ENCODE results near the gene SAMD1. TPM values are rescaled to one million over a fixed set of nuclear protein-coding genes. Genes with fewer than 3 reads are reported as not detected.

Gene SAMD1
- total RNA-seq, 2 experiments from 2014 or later, result 124 to 128 TPM

- Histone ChIP-seq H3K4me2 (ENCODE audit: low read length) (peak overlapping the region; percentile 82), H2AFZ (ENCODE audit: low read length) (no peak overlapping the region), H3K36me3 (ENCODE audit: insufficient read depth, low read length) (peaks cover 49% of the 10 kb centered on the region), H3K9me2 (ENCODE audit: insufficient read depth, low read length) (no peaks in the 10 kb centered on the region), H3K9me3 (ENCODE audit: low read length) (peaks cover 9% of the 10 kb centered on the region), H3K4me1 (ENCODE audit: insufficient read depth, low read length, poor library complexity, severe bottlenecking) (peaks cover 21% of the 10 kb centered on the region), H3K79me2 (ENCODE audit: insufficient read depth, low read depth, low read length) (peaks cover 15% of the 10 kb centered on the region; the same call in 1 of the 2 replicates), H3K27ac (ENCODE audit: low read depth, low read length, poor library complexity, severe bottlenecking) (peak overlapping the region; percentile 63), H4K20me1 (ENCODE audit: insufficient read depth, low read length) (peaks cover 9% of the 10 kb centered on the region; the same call in 1 of the 2 replicates), H3K4me3 (ENCODE audit: low read depth, low read length, poor library complexity, severe bottlenecking) (peak overlapping the region; percentile 87)
- BruUV-seq (replicated peaks), result no TSS peak
- POLR2A ChIA-PET, result no interaction called here
- CTCF ChIA-PET (ENCODE audit: unreplicated experiment), result no interaction called here
- intact Hi-C loops (cut with micrococcal nuclease; ENCODE audit: unreplicated experiment), result loop anchor here (1.0 kb wide), 1 partner anchor 16 kb away; no protein-coding TSS in a partner anchor
- peak; percentile 80 for DNase-seq (ENCODE audit: low spot score)
- TF ChIP-seq, protein P1, sequence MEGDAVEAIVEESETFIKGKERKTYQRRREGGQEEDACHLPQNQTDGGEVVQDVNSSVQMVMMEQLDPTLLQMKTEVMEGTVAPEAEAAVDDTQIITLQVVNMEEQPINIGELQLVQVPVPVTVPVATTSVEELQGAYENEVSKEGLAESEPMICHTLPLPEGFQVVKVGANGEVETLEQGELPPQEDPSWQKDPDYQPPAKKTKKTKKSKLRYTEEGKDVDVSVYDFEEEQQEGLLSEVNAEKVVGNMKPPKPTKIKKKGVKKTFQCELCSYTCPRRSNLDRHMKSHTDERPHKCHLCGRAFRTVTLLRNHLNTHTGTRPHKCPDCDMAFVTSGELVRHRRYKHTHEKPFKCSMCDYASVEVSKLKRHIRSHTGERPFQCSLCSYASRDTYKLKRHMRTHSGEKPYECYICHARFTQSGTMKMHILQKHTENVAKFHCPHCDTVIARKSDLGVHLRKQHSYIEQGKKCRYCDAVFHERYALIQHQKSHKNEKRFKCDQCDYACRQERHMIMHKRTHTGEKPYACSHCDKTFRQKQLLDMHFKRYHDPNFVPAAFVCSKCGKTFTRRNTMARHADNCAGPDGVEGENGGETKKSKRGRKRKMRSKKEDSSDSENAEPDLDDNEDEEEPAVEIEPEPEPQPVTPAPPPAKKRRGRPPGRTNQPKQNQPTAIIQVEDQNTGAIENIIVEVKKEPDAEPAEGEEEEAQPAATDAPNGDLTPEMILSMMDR (conservative IDR thresholded peaks at IDR 0.05; ENCODE audit: low read length), result peak; percentile 76
- TF ChIP-seq EZH2phosphoT487 (IDR thresholded peaks at IDR 0.05; ENCODE audit: borderline replicate concordance, low read depth, low read length), result no peak
These were observed 1.2 kb downstream of the SAMD1 start for GRCh38 chr19:14089412-14089661.

GRCh38 chr19:14088634-14089411 is 1.7 kb downstream of the SAMD1 start:
- peak overlapping the region; percentile 87 for H3K4me3 ChIP-seq (ENCODE audit: low read depth, low read length, poor library complexity, severe bottlenecking)
- TSS peak; percentile 74 for BruUV-seq (replicated peaks)
- CTCF ChIA-PET (ENCODE audit: unreplicated experiment), result no interaction called here

DNA sequence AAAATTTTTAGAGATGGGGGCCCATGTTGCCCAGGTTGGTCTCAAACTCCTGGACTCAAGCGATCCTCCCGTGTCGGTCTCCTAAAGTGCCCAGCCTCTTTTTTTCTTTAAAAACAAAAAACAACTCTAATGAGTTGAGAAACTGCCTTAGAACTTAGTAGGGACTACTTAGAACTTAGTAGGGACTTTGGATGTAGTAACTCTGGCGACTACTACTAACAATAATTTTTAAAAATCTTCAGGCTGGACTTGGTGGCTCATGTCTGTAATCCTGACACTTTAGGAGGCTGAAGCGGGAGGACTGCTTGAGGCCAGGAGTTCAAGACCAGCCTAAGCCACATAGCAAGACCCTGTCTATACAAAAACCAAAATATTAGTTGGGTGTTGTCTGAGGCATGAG is 4.5 kb downstream of the SAMD1 start:
- Histone ChIP-seq H3K79me2 (ENCODE audit: insufficient read depth, low read depth, low read length) (peaks cover 15% of the 10 kb centered on the region; the same call in 1 of the 2 replicates), H3K4me1 (ENCODE audit: insufficient read depth, low read length, poor library complexity, severe bottlenecking) (peaks cover 20% of the 10 kb centered on the region), H3K9me2 (ENCODE audit: insufficient read depth, low read length) (no peaks in the 10 kb centered on the region), H3K36me3 (ENCODE audit: insufficient read depth, low read length) (peaks cover 41% of the 10 kb centered on the region), H3K9me3 (ENCODE audit: low read length) (no peaks in the 10 kb centered on the region), H3K4me3 (ENCODE audit: low read depth, low read length, poor library complexity, severe bottlenecking) (no peak overlapping the region), H3K27ac (ENCODE audit: low read depth, low read length, poor library complexity, severe bottlenecking) (no peak overlapping the region), H3K4me2 (ENCODE audit: low read length) (no peak overlapping the region), H2AFZ (ENCODE audit: low read length) (no peak overlapping the region), H4K20me1 (ENCODE audit: insufficient read depth, low read length) (peaks cover 9% of the 10 kb centered on the region; the same call in 1 of the 2 replicates)
- TF ChIP-seq EZH2phosphoT487 (IDR thresholded peaks at IDR 0.05; ENCODE audit: borderline replicate concordance, low read depth, low read length), result no peak
- TF ChIP-seq, protein P1 (conservative IDR thresholded peaks at IDR 0.05; ENCODE audit: low read length), result no peak
- no TSS peak for BruUV-seq (replicated peaks)
- ChIA-PET CTCF (ENCODE audit: unreplicated experiment) (no interaction called here), POLR2A (no interaction called here)
- no peak for DNase-seq (ENCODE audit: low spot score)
- intact Hi-C loops (cut with micrococcal nuclease; ENCODE audit: unreplicated experiment), result no loop called here

More at GRCh38 chr19:14088634-14089411, 1.7 kb downstream of the SAMD1 start:
- peaks cover 9% of the 10 kb centered on the region for H3K9me3 ChIP-seq (ENCODE audit: low read length)
- peaks cover 9% of the 10 kb centered on the region; the same call in 1 of the 2 replicates for H4K20me1 ChIP-seq (ENCODE audit: insufficient read depth, low read length)
- H3K4me1 ChIP-seq (ENCODE audit: insufficient read depth, low read length, poor library complexity, severe bottlenecking), result peaks cover 21% of the 10 kb centered on the region
- TF ChIP-seq, protein P1 (conservative IDR thresholded peaks at IDR 0.05; ENCODE audit: low read length), result no peak
- peak overlapping the region; percentile 63 for H3K27ac ChIP-seq (ENCODE audit: low read depth, low read length, poor library complexity, severe bottlenecking)
- POLR2A ChIA-PET, result no interaction called here
- H3K4me2 ChIP-seq (ENCODE audit: low read length), result peak overlapping the region; percentile 82
- H3K36me3 ChIP-seq (ENCODE audit: insufficient read depth, low read length), result peaks cover 49% of the 10 kb centered on the region
- no peak for DNase-seq (ENCODE audit: low spot score)
- peaks cover 15% of the 10 kb centered on the region; the same call in 1 of the 2 replicates for H3K79me2 ChIP-seq (ENCODE audit: insufficient read depth, low read depth, low read length)
- H3K9me2 ChIP-seq (ENCODE audit: insufficient read depth, low read length), result no peaks in the 10 kb centered on the region
- no peak overlapping the region for H2AFZ ChIP-seq (ENCODE audit: low read length)
- intact Hi-C loops (cut with micrococcal nuclease; ENCODE audit: unreplicated experiment), result loop anchor here (1.0 kb wide), 1 partner anchor 16 kb away; no protein-coding TSS in a partner anchor
